ENCODE data around the gene OXCT2.

The OXCT2 gene

DNA sequence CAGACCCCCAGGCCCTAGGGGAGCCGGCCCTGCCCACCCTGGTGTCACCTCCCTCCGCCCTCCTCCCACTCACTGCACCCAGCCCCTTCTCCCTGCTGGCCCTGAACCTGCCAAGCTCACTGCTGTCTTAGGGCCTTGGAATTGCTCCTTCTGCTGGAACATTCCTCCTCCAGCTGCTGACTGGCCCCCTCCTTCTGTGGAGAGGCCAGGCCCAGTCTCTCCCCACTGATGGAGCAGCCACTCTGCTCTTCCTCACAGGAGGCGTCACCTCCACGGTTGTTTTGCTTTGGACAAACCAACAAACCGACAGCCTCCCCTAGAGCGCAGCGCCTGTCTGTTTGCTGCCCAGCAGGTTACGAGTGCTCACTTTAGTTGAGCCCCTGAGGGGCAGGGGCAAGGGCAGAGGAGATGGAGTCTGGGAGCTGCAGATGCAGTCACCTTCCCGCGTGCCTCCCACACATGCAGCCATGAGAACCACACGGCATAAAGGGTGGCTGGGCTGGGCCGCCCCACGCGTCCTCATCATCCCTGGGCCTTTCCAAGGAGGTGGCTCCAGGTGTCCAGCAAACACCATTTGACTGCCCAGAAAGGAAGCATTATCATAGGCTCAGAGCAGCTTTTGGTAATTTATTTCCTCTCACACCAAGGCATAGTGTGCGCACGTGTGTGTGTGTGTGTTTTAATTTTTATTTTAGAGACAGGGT, 9.4 kb downstream of the OXCT2 start:
- no peak for DNase-seq

DNA sequence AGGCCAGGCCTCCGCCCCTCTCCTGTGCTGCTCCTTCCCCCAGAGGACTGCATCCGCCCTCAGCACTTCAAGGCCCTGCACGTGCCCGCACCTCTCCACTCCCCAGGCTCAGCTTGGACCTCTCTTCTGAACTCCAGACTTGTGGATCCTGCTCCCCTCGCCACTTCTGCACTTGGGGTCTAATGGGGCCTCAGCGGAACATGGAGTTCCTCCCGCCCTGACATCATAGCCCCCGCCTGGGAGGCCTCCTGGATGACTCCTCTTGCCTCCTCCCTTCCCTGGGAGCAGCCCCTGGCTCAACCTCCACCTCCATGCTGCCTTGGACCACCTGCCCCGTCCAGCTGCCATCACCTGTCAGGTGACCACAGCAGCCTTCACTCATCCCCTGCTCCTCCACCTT, 10.1 kb downstream of the OXCT2 start:
- no peak for DNase-seq

DNA sequence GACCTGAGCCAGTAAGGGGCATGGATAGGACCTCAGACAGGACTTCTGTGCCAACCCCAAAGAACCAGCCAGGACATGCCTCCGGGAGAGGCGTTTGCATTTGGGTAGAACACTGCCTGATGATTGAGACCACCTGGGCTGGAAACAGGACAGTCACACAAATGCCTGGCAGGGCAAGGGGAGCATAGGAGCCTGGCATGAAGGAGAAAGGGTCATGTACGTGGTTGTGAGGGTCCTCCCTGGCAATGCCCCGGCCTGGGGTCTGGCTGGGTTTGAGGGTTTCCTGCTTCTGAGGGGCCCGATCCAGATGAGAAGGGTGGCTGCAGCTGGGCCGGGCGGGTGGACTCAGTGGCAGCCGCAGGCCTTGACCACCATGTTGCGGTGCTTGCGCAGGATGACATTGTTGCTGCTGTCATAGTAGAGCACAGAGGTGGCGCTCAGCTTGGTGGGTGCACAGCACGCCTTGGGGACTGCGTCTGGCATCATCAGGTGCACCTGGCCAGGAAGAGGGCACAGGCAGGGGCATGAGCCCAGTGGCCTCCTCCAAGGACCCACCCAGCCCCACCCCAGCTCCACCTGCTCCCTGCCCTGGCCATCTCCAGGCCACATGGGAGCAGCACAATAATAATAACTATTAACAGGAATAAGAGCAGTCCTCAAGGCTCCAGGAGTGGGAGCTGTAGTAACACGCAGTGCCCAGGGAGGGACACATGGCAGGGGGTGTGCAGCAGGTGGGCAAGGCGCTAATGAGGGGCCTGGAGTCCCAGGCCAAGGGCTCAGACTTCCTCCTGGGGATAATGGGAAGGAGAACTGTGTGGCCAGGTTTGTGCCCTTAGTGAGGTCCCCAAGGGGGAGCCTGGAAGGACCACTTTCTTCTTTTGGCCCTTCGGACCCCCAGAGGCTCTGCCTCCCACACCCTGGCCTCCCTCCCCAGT, 10.8 kb downstream of the OXCT2 start:
- no peak for DNase-seq

DNA sequence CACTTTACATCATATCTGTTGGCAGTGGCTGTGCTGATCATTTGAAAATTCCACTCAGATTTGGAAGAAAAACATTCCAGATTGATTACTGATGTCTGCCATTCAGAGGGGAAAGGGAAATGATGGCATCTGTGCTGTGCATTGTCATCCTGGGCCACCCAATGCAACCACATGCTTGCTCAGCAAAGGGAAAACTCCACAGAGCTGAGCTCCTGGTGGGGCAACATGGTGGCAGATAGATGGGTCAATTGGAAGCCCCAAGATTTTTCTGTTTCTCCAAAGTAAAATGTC, 11.8 kb downstream of the OXCT2 start:
- DNase-seq: no peak

DNA sequence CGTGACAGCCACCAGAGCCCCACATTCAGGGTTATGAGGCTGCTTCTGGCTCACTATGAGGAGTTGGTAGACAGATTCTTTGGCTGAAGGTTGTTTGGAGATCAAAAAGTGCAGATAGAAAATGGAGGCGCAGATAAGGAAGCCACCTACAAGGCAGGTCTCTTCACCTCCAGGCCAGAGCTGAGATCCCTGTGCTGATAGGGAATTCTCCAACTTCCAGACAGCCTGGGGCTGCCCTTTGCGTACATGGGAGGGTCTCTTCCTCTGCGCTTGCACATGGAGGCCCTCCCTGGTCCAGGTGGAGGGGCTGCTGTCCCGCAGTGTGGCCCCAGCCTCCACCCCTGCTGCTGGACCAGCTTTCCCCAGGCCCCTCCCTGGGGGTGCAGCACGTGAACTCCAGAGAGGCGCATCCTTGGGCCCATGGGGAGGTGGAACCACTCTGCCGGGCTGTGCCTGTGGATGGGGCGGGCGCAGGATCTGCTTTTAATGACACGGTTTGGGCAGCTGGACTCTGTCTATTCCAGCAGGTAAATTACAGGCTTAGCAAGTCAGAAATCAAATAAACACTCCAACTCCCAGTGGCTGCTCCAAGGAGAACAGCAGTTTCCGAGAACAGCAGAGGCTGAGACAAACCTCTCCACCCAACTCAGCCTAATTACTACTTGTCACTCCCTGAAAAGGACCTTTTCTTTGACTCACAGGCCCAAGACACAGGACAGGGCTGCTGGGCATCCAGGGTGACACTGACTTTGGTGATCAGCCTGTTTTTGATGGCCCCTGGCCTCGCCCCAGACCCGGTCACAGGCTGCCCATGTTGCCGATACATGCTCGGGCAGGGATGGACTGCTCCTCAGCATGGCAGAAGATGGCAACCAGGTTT, 12.4 kb downstream of the OXCT2 start:
- DNase-seq: no peak

DNA sequence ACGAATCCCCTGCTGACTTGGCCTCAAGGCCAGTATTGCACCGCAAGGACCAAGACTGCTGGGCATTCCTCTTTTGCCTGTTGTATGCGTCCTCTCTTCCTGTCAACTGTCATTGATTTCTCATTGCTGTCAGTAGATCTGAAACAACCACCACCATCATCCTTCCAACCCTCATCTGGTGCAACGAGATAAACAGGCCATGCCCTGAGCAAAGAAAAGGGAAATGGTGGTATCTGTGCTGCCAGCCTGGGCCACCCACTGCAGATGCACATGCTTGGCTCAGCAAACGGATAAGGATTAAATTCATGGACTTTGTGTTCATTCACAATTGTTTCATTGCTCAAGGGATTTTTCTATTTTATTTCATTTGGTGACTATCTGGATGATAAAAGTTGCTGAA, 13.6 kb downstream of the OXCT2 start:
- DNase-seq: no peak

DNA sequence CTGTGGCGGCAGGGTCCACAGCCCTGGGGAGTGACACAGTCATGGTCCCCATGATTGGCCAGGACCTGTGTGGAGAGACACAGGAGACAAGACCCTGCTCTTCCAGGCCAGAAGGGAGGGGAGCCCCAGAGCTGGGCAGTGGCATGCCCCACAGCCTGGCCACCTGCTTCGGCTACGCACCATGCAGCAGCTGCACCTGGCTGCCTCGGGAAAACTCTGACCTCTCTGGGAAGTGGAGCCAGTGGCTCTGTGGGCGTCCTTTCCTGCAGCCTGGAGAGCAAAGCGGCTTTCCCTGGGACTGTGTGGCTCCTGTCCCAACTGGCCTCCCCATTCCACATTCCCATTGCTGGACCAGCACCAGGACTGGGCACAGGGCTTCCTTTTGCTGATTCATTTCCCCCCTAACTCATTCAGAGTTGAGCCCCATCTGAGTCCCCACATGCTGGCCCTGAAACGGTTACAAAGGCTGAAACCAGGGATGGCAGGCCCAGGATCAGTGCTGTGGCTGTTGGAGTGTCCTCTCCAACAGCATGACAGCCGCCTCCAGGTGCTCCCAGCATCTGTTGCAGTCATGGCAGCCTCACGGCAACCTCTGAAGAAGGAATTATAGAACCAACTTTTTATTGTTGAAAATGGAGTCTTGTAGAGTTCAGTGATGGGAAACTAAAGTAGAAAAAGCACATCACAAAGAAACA, 15.0 kb downstream of the OXCT2 start:
- no peak for DNase-seq

DNA sequence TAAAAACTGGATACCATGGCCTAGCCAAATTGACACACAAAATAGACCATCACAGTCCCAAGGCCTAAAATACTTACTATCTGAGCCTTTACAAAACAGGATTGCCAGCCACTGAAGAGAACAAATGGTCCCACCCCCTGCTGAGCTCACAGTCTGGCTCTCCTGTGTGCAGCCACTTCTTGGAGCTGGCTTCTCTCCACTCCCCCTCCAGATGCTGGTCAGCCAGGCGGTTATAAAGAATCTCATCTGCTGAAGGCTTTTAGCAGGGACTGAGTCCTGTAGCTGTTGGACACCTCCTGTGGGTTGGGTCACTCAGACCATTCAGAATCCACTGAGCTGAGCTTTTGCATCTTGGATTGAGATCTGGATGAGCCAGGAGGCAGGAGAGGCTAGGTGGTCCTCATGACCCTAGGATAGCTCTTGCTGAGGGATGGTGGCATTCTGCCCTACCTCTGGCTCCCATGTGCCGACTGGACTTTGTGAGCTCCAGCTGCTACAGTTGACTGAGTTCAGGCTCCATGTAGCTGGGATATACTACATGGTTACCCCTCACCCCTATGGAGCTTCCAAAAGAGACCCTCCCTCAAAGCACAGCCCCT, 16.1 kb downstream of the OXCT2 start:
- DNase-seq: no peak

DNA sequence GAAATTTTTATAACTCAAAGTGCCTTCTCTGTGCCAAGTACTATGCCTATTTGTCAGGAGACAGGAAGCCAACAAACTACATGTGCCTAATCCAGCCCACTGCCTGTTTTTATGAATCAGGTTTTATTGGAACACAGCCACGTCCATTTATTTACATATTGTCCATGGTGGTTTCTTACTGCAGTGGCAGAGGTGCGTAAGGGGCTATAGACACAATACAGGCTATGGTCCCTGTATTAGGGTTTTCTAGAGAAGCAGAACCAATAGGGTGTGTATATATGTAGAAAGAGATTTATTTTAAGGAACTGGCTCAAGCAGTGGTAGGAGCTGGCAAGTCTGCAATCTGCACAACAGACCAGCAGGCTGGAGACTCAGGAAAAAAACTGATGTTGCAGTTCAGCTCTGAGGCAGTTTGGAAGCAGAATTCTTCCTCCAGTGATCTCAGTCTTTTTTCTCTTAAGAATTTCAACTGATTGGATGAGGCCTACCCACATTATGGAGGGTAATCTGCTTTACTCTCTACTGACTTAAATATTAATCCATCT, 17.1 kb downstream of the OXCT2 start:
- DNase-seq: no peak

DNA sequence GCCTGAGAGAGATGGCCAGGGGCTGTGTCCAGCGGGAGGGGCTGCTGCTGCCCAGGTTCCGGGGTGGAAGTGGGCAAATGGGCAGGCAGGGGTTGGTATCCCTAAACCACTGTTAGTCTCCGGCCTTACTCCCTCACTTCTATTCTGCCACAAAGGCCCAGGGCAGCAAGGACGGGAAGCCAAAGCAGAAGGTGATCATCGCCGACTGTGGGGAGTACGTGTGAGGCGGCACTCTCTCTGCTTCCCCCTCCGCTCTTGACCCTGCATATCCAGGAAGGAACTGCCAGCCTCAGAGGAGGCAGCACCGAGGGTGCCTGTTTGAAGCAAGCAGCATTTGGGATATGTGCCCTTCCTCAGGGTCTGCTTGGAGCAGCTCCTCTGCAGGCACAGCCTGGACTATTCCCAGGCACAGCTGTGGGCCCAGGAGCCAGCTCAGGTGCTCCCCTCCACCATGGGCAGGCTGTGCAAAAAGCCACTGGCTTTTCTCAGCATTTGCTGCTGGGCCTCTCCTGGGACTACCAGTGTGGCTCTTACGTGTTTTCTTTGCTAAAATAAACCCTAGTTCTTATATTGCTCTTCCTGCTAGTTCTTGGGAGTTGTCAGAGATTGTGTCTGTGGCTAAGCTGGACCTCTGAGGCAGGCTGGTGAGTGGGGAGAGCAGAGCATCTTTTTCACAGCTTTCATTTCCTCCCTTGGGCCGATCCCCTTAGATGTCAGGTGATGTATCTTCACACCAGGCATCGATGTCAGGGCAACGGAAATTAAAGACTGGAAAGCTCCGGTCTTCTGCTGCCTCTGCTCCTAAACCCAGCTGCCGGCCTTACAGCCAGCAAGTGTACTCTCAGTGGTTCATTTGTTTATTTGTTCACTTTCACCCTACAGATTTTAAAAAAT, 17.8 kb downstream of the OXCT2 start:
- no peak for DNase-seq

DNA sequence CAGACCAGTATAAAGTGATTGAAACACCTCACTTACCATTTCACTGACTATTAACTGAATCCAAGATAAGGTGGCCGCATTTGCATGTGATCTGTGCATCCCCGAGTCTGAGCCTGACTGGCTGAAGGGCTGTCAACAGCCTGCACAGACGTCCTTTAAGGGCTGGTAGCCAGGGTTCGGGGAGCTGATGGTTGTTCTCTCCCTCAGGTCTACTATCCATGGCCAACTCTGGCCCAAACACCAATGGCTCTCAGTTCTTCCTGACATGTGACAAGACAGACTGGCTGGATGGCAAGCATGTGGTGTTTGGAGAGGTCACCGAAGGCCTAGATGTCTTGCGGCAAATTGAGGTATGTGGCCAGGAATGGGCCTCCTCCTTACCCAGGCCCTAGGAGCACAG, 18.4 kb downstream of the OXCT2 start:
- DNase-seq: no peak

DNA sequence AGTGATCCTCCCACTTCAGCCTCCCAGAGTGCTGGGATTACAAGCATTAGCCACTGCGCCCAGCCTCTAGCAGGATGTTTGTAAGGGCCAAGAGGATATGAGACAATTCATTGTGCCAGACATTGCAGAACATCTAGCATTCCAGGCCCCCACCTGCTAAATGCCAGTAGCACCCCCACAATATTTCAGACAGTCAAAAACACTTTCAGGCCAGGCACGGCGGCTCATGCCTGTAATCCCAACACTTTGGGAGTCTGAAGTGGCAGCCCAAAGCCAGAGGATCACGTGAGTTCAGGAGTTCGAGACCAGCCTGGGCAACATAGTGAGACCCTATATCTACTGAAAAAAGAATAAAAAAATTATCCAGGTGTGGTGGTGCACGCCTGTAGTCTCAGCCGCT, 19.6 kb downstream of the OXCT2 start:
- DNase-seq: no peak

DNA sequence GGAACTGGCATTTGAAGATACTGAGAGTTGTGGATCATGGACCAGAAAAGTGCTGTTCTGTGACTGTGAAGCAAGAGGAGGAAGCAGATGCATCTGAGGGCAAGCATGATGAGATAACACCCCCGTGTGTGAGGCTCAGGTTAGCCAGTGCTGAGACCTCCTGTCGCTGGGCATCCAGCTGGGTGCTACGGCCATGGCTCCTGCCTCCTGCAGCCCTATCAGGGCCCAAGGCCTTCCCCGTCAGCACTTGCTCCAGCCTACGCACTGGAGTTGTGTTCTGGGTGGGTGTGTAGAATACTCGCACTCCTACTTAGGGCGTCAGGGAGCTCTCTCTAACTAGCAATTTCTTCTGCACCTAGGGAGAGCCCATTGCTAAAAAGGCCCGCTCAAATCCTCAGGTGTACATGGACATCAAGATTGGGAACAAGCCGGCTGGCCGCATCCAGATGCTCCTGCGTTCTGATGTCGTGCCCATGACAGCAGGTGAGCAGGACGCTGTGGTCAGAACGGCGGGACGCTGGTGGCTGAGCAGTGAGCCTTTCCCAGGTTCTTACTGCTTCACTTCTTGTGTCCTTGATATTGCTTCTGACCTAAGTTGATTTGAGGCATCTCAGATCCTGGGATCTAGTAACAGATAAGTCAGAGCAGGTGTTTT, 26.0 kb downstream of the OXCT2 start:
- no peak for DNase-seq

DNA sequence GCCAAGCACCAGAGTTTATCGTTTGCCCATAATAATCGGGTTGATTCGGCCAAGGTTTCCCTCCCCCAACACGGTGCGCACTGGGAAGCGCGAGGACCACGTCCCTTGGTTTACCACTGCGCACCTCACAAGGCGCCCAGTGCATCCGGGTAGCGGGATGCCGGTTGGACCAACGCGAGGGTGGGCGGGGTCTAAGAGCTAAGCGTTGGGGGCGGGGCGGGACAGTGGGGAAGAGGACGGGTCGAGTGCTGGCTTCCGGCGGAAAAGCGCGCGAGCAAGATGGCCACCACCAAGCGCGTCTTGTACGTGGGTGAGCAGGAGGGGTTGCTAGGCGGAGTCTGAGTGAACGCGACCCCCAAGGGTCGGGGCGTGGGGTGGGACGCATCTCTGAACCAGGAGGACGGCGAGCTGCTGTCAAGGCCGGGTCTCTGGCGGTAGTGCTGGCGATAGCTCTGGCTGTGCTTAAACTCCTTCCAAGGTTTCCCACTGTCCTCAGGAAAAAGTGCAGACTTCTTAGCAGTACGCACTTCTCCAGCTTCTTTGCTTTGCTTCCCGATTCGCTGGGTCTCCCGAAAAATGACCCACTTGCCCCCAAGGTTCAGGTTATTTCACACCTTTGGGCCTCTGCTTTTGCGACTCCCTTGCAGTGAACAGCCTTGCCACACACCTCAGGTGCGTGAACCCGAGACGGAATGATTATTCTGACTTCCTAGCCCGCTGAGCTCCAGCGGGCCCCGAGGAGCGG, 32.4 kb downstream of the OXCT2 start, which contains the start of gene PPIE:
PPIE (plus strand) TSS at position 261 of the 745 bp plus-strand sequence; CDS start at position 280, 19 bp downstream.
- DNase-seq: peak; percentile 94

DNA sequence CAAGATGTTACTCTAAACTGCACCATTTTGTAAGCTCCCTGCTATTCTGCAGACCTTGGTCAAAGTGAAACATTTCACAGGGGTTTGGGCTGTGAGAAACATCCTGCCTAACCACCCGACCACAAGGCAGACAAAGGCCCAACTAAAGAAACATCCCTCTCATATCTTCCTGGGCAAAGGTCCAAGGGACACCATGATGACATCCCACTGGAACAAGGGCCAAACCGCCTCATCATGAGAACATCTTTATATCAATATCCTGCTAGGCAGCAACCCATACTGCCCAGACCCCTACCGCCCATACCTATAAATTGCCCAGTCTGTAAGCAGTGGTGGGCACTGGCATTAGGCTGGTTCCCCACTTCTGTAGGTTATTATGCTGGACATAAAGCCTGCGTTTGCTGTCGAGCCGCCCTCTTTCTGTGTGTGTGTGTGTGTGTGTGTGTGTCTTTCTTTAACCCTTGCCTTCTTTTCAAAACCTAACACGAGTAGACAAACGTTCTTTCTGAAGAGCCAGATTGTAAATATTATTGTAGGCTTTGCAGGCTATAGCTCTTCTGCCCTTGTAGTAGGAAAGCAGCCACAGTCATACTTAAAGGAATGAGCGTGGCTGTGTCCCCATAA, 33.5 kb downstream of the OXCT2 start:
- DNase-seq: no peak

DNA sequence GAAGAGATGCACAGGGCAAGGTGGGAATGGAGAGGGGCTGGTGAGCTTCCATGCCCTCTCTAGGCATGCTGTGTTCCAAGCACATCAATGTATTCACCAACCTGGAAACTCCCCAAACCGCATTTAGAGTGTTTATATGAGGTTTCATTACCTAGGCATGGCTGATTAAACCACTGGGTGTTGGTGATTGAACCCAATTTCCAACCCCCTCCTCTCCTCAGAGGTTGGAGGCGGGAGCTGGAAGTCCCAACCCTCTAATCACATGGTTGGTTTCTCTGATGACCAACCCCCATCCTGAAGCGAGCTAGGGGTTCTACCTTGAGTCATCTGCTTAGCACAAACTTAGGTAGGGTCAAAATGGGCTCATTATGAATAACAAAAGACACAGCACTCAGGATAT, 35.4 kb downstream of the OXCT2 start:
- no peak for DNase-seq

DNA sequence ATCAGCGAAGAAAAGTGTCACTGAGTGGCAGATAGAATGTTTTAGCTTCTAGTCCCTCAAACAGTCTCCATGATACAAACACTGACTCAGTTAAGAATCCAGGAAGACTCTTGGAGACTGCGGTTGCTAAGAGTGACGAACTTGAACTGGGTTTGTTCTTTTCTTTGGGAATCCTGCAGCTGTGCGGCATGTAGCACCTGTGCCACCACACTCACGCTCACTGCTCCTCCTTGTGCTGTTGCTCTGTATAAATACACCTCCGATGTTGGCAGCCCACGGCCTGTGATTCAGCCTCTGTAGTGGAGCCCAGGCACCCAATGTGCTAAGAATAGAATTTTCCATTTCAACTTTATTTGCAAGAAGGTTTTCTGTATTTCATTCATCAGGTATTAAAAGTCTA, 38.0 kb downstream of the OXCT2 start:
- no peak for DNase-seq

DNA sequence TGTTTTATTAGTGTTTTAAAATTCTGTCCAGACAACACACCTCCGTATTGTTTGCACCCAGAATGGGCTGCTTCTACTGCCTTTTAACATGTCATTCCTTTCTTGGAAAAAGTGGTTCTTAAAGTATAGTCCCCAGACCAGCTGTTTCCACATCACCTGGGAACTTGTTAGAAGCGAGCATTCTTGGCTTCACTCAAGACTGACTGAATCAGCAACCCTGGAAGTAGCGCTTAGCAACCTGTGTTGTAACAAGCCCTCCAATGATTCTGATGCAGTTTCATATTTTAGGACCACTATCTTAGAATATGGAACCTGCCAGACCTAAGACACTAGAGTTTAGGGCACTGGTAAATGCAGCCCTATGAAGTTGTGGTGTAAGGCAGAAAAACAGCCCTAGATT, 38.4 kb downstream of the OXCT2 start:
- no peak for DNase-seq

DNA sequence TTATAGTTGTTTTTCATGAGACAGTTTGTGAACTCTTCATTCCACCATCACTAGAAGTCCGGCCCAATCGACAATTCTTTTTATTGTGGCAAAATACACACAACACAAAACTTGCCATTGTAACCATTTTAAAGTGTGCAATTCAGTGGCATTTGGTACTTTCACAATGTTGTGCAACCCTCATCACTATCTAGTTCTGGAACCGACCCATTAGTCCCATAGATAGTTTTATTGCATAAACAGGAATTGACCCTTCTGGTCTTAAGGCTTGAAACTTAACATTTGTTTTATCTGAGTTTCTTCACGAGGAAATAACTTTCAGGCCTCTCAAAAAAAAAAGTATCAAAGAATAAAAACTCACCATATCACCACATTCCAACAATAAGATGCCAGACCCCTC, 41.3 kb downstream of the OXCT2 start:
- no peak for DNase-seq
